GM12892 (cell line): ENCODE results near the gene PRMT2.
"Not testable (repeated sequence)": the region's sequence is repeated elsewhere in the genome, so short reads cannot be mapped to it uniquely, and the experiment has no call there.

Source experiments
- DNase-seq: peaks from one replicate; pipeline ENCODE4 v3.0.0; 2011; ENCODE audit not compliant: insufficient read length
- FAIRE-seq: peaks from 2 replicates; lab custom pipeline; 2011; peaks lifted over from hg19 to GRCh38; lab: Jason Lieb, UNC
- POLR2A ChIP-seq: IDR thresholded peaks from 2 replicates; pipeline ENCODE4 v1.6.1; 2011; ENCODE audit warnings: low read depth, low read length, control low read depth
- POLR2AphosphoS5 ChIP-seq: IDR thresholded peaks from 2 replicates; pipeline ENCODE4 v1.6.1; 2011; ENCODE audit warnings: low read depth, low read length, control low read depth
- TAF1 ChIP-seq: IDR thresholded peaks from 2 replicates; pipeline ENCODE4 v1.6.1; 2011; ENCODE audit warnings: low read depth, mild to moderate bottlenecking, control low read depth, low read length, borderline replicate concordance

The PRMT2 gene

GRCh38 chr21:46665566-46665965, 30.1 kb downstream of the PRMT2 start:
- DNase-seq (no peak), FAIRE-seq (no peak)

GRCh38 chr21:46666941-46667740, 31.7 kb downstream of the PRMT2 start:
- no peak for FAIRE-seq
- no peak for DNase-seq
- TF ChIP-seq POLR2AphosphoS5 (no peak), POLR2A (no peak), TAF1 (no peak)

More at GRCh38 chr21:46665566-46665965, 30.1 kb downstream of the PRMT2 start:
- TF ChIP-seq POLR2AphosphoS5: no peak
- no peak for TF ChIP-seq TAF1
- no peak for TF ChIP-seq POLR2A

GRCh38 chr21:46667741-46668380, 32.4 kb downstream of the PRMT2 start:
- TF ChIP-seq POLR2AphosphoS5: no peak
- no peak for TF ChIP-seq POLR2A
- TF ChIP-seq TAF1: no peak
- no peak for FAIRE-seq

GRCh38 chr21:46668381-46668780, 32.9 kb downstream of the PRMT2 start:
- TF ChIP-seq TAF1 (no peak), POLR2AphosphoS5 (no peak), POLR2A (no peak)
- no peak for FAIRE-seq
- no peak for DNase-seq

More at GRCh38 chr21:46667741-46668380, 32.4 kb downstream of the PRMT2 start:
- DNase-seq: no peak

- DNase-seq, FAIRE-seq: not testable (repeated sequence)
Observed at GRCh38 chr21:46668904-46669303, 33.4 kb downstream of the PRMT2 start.

GRCh38 chr21:46674430-46675007, 39.0 kb downstream of the PRMT2 start:
- FAIRE-seq (no peak), DNase-seq (no peak)
- no peak for TF ChIP-seq TAF1
- TF ChIP-seq POLR2A: no peak
- TF ChIP-seq POLR2AphosphoS5: no peak

GRCh38 chr21:46675595-46676280, 40.3 kb downstream of the PRMT2 start:
- FAIRE-seq: no peak
- DNase-seq: no peak
- TF ChIP-seq TAF1: no peak
- no peak for TF ChIP-seq POLR2A
- no peak for TF ChIP-seq POLR2AphosphoS5

- not testable (repeated sequence) for DNase-seq, FAIRE-seq
Observed at GRCh38 chr21:46676542-46676941, 41.1 kb downstream of the PRMT2 start.

GRCh38 chr21:46681593-46681992, 46.1 kb downstream of the PRMT2 start:
- not testable (repeated sequence) for FAIRE-seq, DNase-seq

- not testable (repeated sequence) for DNase-seq, FAIRE-seq
Observed at GRCh38 chr21:46698652-46699051, 63.2 kb downstream of the PRMT2 start.

- DNase-seq, FAIRE-seq: not testable (repeated sequence)
Observed at GRCh38 chr21:46699104-46699503, 63.6 kb downstream of the PRMT2 start.
